Osteocyte (in vitro differentiated cells): ENCODE measurements around the gene SLC6A6. TPM values are rescaled to one million over a fixed set of nuclear protein-coding genes. Genes with fewer than 3 reads are reported as not detected.
A peak's percentile ranks its signal among the peaks of the same experiment; 100 is the strongest.

ENCODE experiments used
- DNase-seq: peaks from one replicate; pipeline ENCODE4 v3.0.0; 2021; ENCODE audit warnings: mixed read lengths; ENCODE audit not compliant: unreplicated experiment; ENCODE audit errors: extremely low spot score
- H3K27ac Mint-ChIP-seq: one replicate; pipeline ENCODE4 v1.8.0; 2021; ENCODE audit warnings: mild to moderate bottlenecking, mixed read lengths; ENCODE audit not compliant: unreplicated experiment
- H3K27me3 Mint-ChIP-seq: one replicate; pipeline ENCODE4 v1.8.0; 2021; ENCODE audit warnings: mixed read lengths; ENCODE audit not compliant: unreplicated experiment
- H3K36me3 Mint-ChIP-seq: one replicate; pipeline ENCODE4 v1.8.0; 2021; ENCODE audit warnings: mixed read lengths; ENCODE audit not compliant: unreplicated experiment
- H3K4me1 Mint-ChIP-seq: one replicate; pipeline ENCODE4 v1.8.0; 2021; ENCODE audit warnings: mixed read lengths; ENCODE audit not compliant: unreplicated experiment
- H3K4me3 Mint-ChIP-seq: one replicate; pipeline ENCODE4 v1.8.0; 2021; ENCODE audit warnings: mild to moderate bottlenecking, moderate library complexity, mixed read lengths; ENCODE audit not compliant: unreplicated experiment
- H3K9me3 Mint-ChIP-seq: one replicate; pipeline ENCODE4 v1.8.0; 2021; ENCODE audit warnings: mixed read lengths; ENCODE audit not compliant: unreplicated experiment
- total RNA-seq: library from RNA; stranded (reverse); gene quantifications from 2 replicates; pipeline ENCODE4 v1.2.1, GENCODE V29; 2021
- TF ChIP-seq, protein P1 (sequence below): fragments of 200-600 bp; sonication (generic); IDR thresholded peaks from 2 replicates; pipeline ENCODE4 v1.5.0; 2021; ENCODE audit warnings: antibody characterized with exemption, mild to moderate bottlenecking, moderate library complexity

The SLC6A6 gene
- total RNA-seq, 1 donor from 2014 or later, result 41.9 TPM

DNA sequence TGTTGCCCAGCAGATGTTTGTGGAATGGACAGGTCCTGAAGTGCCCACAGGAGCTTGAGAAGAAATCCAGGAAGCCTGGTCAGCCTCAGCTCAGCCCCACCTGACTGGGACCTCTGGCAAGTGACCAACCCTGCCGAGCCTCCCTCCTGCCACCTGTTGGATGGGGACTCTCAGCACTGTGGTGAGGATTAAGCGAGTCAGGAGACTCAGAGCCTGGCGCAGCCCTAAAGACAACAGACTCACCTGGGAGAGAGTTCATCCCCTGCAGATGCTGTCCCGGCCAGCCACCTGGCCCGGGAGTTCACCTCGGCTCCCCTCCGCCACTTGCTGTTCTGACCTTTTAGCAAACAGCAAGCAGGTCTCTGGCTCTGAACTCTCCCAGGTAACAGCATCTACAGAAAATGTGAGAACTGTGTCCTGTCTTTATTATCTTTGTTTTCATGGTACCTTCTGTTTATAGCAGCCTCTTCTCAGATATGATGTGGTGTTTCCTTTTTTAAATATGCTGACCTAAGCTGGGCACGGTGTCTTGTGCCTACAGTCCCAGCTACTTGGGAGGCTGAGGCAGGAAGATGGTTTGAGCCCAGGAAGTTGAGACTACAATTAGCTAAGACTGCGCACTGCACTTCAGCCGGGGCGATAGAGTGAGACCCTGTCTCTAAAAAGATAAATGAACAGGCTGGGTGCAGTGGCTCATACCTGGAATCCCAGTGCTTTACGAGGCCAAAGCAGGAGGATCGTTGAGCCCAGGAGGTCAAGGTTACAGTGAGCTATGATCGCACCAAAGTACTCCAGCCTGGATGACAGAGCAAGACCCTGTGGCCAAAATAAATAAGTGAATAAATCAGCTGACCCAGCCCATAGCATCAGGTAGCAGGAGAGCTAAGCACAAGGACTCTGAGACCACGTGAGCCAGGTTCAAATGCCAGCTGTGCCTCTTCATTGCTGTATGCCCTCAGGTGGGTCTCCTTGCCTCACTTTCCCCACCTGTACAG, 32.4 kb upstream of the SLC6A6 start:
- Mint-ChIP-seq H3K4me3 (no peak overlapping the region), H3K4me1 (peaks cover 31% of the 10 kb centered on the region), H3K36me3 (no peaks in the 10 kb centered on the region), H3K9me3 (no peaks in the 10 kb centered on the region), H3K27me3 (no peaks in the 10 kb centered on the region), H3K27ac (no peak overlapping the region)
- DNase-seq, result no peak
- TF ChIP-seq, protein P1, sequence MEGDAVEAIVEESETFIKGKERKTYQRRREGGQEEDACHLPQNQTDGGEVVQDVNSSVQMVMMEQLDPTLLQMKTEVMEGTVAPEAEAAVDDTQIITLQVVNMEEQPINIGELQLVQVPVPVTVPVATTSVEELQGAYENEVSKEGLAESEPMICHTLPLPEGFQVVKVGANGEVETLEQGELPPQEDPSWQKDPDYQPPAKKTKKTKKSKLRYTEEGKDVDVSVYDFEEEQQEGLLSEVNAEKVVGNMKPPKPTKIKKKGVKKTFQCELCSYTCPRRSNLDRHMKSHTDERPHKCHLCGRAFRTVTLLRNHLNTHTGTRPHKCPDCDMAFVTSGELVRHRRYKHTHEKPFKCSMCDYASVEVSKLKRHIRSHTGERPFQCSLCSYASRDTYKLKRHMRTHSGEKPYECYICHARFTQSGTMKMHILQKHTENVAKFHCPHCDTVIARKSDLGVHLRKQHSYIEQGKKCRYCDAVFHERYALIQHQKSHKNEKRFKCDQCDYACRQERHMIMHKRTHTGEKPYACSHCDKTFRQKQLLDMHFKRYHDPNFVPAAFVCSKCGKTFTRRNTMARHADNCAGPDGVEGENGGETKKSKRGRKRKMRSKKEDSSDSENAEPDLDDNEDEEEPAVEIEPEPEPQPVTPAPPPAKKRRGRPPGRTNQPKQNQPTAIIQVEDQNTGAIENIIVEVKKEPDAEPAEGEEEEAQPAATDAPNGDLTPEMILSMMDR, result no peak

DNA sequence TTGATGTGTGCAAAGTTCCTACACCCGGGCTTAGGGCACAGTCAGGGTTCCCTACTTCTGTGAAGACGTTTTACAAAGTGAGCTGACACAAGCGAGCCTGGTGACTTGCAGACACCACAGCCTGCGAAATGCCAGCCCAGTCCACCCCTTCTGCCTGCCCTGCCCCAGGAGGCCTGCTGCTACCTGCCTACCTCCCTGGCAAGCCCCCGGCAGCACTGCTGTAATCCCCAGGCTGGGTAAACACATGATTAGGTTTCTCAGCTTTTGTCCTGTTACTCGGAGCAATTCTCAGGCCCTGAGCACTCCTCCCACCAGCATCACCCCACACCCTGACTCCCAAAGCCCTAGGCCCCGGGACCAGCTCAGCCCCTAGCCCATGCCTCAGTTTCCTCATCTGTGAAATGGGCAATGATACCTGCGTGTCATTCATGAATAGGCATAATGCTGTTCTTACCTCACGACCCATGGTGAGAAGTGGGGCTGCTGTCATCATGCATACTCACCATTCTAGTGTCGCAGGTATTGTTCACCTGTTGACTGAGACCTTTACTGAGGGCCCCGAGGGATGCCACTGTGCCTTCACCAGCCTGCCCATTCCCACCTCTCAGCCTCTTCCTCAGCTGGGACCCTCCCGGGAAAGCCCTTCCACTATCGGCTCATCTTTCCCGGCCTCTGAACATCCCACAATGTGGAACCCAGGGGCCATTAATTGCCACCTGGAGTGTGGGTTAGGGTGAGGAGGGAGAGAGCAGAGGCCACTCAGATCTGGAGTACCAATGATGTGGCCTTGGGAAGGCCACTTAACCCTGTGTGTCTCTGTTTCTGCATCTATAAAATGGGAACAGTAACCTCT, 31.5 kb upstream of the SLC6A6 start:
- no peak overlapping the region for H3K4me3 Mint-ChIP-seq
- no peaks in the 10 kb centered on the region for H3K9me3 Mint-ChIP-seq
- no peaks in the 10 kb centered on the region for H3K27me3 Mint-ChIP-seq
- H3K27ac Mint-ChIP-seq, result no peak overlapping the region
- DNase-seq, result no peak
- H3K36me3 Mint-ChIP-seq, result no peaks in the 10 kb centered on the region
- H3K4me1 Mint-ChIP-seq, result peaks cover 29% of the 10 kb centered on the region
- TF ChIP-seq, protein P1, result no peak

DNA sequence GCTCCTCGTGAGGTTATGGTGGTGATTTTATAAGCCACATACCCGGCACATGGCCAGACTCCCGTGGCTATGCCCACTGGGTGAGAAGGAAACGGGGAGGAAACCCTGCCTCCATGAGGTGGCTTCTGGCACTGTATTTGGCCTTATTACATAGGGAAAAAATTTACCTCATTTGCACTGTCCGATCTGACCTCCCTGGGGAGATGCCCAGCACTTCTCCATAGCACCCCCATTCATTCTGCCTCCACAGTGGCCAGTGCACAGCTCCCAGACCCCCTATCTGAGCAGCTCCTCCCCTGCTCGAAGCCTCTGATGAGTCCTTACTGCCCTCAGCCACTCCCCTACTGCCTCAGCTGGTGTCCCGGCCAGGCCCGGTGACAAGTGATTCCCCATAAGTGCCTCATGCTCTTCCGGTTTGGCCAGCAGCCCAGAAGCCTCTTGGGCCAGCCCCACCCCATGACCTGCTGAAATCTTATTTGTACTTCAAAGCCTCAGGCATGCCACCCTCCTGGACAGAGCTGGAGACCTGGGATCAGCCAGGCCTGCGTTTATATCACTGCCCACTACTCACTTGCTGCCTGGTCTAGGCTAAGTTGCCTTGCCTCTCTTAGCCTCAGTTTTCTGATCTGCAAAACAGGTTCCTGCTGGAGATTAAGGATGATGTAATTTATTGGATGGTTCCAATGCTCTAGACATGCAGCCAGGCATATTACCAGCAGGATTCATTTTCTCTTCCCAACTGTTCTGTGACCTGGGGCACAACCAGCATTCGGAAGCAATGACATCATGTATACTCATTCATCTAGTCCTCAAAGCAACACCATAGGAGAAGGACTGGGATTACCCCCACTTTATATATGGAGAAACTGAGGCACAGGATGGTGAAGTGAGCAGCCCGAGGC, 30.6 kb upstream of the SLC6A6 start:
- no peak for DNase-seq
- Mint-ChIP-seq H3K9me3 (no peaks in the 10 kb centered on the region), H3K4me1 (peaks cover 27% of the 10 kb centered on the region), H3K27ac (no peak overlapping the region), H3K36me3 (no peaks in the 10 kb centered on the region), H3K4me3 (no peak overlapping the region), H3K27me3 (no peaks in the 10 kb centered on the region)
- TF ChIP-seq, protein P1, result peak; percentile 28

DNA sequence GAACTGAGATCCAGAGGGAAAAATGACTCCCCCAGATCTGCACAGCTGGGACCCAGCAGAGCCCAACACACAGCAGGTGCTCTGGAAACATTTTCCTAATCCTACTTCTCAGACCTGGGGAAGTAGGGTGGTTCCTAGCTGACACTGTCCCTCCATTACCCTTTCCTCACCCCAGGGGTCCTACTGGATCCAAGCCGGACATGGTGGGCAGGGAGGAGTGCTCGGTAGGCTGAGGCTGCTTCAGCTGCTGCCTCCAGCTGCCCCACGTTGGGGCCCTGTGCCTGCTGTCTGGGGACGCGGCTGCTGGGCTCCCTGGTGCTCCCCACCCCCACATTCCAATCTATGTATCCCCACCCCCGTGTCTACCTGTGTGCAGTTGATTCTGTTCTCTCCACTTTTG, 29.8 kb upstream of the SLC6A6 start:
- H3K4me1 Mint-ChIP-seq, result peaks cover 25% of the 10 kb centered on the region
- TF ChIP-seq, protein P1, result no peak
- no peak overlapping the region for H3K27ac Mint-ChIP-seq
- no peaks in the 10 kb centered on the region for H3K27me3 Mint-ChIP-seq
- H3K36me3 Mint-ChIP-seq, result no peaks in the 10 kb centered on the region
- no peaks in the 10 kb centered on the region for H3K9me3 Mint-ChIP-seq
- no peak for DNase-seq
- no peak overlapping the region for H3K4me3 Mint-ChIP-seq
